ENCODE measurements around the gene STRN4. TPM values are rescaled to one million over a fixed set of nuclear protein-coding genes. Genes with fewer than 3 reads are reported as not detected.

STRN4 gene
- total and polyA plus RNA-seq, 9 of the 15 experiments (the other 6 are each of a cell fraction or from before 2014, with no cell fraction given) = 0.62 to 83.7 (median 36.9) TPM

- TF ChIP-seq BCLAF1 (IDR thresholded peaks at IDR 0.05; ENCODE audit: borderline replicate concordance in 1 of 2, control insufficient read depth in 1 of 2, low read depth in 2 of 2, low read length in 1 of 2) = no peak
- no peak for TF ChIP-seq RBM14 (IDR thresholded peaks at IDR 0.05; ENCODE audit: borderline replicate concordance, insufficient read depth, low read depth, low read length)
- peak; percentile 40 for TF ChIP-seq RBFOX2 (IDR thresholded peaks at IDR 0.05; ENCODE audit: low read depth, low read length)
- TF ChIP-seq, protein P1, sequence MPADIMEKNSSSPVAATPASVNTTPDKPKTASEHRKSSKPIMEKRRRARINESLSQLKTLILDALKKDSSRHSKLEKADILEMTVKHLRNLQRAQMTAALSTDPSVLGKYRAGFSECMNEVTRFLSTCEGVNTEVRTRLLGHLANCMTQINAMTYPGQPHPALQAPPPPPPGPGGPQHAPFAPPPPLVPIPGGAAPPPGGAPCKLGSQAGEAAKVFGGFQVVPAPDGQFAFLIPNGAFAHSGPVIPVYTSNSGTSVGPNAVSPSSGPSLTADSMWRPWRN (IDR thresholded peaks at IDR 0.05; ENCODE audit: low read depth) = no peak
- TF ChIP-seq, protein P2, sequence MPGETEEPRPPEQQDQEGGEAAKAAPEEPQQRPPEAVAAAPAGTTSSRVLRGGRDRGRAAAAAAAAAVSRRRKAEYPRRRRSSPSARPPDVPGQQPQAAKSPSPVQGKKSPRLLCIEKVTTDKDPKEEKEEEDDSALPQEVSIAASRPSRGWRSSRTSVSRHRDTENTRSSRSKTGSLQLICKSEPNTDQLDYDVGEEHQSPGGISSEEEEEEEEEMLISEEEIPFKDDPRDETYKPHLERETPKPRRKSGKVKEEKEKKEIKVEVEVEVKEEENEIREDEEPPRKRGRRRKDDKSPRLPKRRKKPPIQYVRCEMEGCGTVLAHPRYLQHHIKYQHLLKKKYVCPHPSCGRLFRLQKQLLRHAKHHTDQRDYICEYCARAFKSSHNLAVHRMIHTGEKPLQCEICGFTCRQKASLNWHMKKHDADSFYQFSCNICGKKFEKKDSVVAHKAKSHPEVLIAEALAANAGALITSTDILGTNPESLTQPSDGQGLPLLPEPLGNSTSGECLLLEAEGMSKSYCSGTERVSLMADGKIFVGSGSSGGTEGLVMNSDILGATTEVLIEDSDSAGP (CRISPR knock-in tag; IDR thresholded peaks at IDR 0.05) = no peak
- no peak for TF ChIP-seq RUNX1 (IDR thresholded peaks at IDR 0.05; ENCODE audit: low read depth)
- TF ChIP-seq ZNF395 (CRISPR knock-in tag; IDR thresholded peaks at IDR 0.05) = 0 out of 2 replicates have a peak, but pooled peaks have one; percentile 37
- no peak for TF ChIP-seq THAP12 (CRISPR knock-in tag; IDR thresholded peaks at IDR 0.05)
- TF ChIP-seq TEAD4 (IDR thresholded peaks at IDR 0.05; ENCODE audit: low read length) = no peak
- no peak for TF ChIP-seq TEAD4 (CRISPR knock-in tag; IDR thresholded peaks at IDR 0.05; ENCODE audit: borderline replicate concordance)
- TF ChIP-seq, protein P3, sequence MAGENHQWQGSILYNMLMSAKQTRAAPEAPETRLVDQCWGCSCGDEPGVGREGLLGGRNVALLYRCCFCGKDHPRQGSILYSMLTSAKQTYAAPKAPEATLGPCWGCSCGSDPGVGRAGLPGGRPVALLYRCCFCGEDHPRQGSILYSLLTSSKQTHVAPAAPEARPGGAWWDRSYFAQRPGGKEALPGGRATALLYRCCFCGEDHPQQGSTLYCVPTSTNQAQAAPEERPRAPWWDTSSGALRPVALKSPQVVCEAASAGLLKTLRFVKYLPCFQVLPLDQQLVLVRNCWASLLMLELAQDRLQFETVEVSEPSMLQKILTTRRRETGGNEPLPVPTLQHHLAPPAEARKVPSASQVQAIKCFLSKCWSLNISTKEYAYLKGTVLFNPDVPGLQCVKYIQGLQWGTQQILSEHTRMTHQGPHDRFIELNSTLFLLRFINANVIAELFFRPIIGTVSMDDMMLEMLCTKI (IDR thresholded peaks at IDR 0.05; ENCODE audit: partially characterized antibody) = no peak
- TF ChIP-seq, protein P4, sequence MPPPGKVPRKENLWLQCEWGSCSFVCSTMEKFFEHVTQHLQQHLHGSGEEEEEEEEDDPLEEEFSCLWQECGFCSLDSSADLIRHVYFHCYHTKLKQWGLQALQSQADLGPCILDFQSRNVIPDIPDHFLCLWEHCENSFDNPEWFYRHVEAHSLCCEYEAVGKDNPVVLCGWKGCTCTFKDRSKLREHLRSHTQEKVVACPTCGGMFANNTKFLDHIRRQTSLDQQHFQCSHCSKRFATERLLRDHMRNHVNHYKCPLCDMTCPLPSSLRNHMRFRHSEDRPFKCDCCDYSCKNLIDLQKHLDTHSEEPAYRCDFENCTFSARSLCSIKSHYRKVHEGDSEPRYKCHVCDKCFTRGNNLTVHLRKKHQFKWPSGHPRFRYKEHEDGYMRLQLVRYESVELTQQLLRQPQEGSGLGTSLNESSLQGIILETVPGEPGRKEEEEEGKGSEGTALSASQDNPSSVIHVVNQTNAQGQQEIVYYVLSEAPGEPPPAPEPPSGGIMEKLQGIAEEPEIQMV (tag; conservative IDR thresholded peaks at IDR 0.05; ENCODE audit: low read depth) = no peak
Measured at GRCh38 chr19:46746281-46747057, at the start of gene STRN4 (continued).
